GM19324 (cell line): ENCODE data around the gene GPR108.
A peak's percentile ranks its signal among the peaks of the same experiment; 100 is the strongest.
"Not testable (repeated sequence)": the region's sequence is repeated elsewhere in the genome, so short reads cannot be mapped to it uniquely, and the experiment has no call there.

Experiments used
- ATAC-seq: cut with Tn5 transposase; IDR thresholded peaks from one replicate; pipeline ENCODE4 v1.9.1; 2021; ENCODE audit warnings: mild to moderate bottlenecking, moderate library complexity; ENCODE audit not compliant: unreplicated experiment, low FRiP score

Gene GPR108

DNA sequence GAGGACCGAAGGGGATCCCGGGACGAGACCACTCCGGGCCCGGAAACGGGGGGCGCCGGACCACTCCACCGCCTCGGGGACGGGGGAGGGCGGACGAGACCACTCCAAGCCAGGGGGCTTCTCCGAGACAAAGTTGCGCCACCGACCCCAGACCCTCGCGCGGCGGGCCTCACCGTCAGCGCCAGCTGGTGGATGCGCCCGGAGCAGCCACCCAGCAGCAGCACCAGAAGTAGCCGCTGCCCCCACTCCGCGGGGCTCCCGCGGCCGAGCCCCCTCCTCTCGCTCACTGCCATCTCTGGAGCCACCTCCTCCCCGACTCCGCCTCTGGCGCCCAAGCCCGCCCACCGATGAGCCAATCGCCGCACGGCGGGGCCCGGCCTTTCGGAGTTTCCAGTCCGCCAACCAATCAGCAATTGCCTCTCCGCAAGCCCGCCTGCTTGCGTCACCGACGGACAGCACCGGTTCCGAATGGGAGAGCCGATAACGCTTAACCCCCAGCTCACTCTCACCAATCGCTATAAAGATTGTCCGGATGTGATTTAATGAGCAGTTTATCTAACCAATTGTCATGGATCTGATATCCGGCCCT is at the start of gene GPR108:
GPR108 (minus strand) TSS at position 297 of the 589 bp plus-strand sequence; CDS start at position 293, 4 bp downstream.
- peak; percentile 75 for ATAC-seq

DNA sequence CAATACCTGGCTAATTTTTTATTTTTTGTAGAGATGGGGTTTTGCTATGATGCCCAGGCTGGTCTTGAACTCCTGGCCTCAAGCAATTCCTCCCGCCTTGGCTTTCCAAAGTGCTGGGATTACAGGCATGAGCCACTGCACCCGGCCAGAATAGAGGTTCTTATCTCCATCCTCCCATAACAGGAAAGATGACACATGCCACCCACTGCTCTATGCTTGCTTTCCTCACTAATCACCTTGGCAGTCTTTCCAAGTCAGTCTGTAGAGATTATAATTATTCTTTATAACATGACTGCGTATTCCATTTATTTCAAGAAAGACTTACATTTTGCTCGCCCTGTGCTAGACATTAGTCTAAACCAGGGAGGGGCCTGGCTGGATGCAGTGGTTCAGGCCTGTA is 41.8 kb upstream of the GPR108 start:
- no peak for ATAC-seq

DNA sequence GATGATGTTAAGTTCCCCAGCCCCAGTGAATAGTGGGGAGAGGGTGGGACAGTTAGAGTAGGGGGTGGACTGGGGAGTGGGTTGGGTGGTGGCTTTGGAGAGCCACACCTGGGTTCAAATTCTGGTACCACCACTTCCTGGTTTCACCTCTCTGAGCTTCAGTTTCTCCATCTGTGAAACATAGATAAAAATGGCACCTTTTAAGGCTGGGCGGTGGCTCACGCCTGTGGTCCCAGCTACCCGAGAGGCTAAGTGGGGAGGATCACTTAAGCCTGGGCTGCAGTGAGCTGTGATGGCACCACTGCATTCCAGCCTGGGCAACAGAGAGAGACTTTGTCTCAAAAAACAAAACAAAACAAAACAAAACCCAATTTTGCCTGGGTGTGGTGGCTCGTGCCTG is 41.0 kb upstream of the GPR108 start:
- ATAC-seq = no peak

- no peak for ATAC-seq
These were observed 40.1 kb upstream of the GPR108 start for GRCh38 chr19:6777434-6777833.

- ATAC-seq = no peak
These were observed 39.6 kb upstream of the GPR108 start for GRCh38 chr19:6776999-6777398.

- not testable (repeated sequence) for ATAC-seq
These were observed 38.7 kb upstream of the GPR108 start for GRCh38 chr19:6776045-6776444.

DNA sequence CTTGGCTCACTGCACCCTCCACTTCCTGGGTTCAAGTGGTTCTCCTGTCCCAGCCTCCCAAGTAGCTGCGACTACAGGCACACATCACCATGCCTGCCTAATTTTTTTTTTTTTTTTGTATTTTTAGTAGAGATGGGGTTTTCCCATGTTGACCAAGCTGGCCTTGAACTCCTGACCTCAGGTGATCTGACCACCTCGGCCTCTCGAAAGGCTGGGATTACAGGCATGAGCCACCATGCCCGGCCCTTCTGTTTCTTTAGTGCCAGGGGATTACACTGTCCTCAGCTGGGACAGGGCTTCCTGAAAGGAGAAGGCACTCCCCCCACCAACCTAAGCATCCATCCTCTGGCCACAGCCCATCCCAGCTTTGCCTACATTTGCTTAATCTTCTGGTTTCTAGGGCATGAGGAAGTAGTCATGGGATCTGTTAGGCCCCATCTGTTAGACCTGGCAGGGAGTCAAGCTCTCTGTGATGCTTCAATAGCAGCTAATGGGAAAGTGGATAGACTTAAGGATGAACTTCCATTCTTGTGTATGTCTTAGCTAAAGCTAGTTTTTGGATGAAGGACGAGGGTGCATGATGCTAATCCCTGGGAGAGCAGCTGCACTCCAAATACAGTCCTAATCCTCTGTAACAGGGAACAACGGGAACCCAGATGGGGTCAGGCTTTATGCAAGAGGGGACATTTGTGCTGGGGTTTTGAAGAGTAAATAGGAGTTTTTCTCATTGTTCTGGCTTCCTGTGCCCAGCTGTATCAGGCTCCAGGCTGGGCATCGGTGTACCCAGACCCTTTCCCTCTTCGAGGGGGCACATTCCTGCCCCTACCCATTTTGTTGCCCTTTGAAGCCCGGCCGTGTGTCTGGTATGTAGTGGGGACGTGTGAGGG is 37.7 kb upstream of the GPR108 start:
- no peak for ATAC-seq

GRCh38 chr19:6773323-6773931 is 36.0 kb upstream of the GPR108 start:
- ATAC-seq = peak; percentile 43

DNA sequence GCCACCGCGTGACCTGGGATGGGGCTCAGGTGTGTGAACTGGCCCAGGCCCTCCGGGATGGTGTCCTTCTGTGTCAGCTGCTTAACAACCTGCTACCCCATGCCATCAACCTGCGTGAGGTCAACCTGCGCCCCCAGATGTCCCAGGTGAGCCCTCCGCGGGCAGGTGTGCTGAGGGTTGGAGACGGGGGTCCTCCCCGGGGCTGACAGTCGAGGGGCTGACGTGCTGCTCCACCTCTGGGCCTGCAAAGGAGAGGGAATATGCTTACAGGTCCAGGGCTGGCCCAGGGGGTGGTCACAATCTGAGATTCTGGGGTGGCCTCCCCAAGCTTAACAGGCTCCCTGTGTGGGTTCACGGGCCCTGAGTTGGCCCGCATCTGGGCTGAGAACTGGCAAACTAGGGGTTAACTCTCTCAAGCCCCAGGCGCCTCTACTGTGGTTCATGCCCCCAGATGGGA is 35.5 kb upstream of the GPR108 start:
- ATAC-seq = peak; percentile 3

DNA sequence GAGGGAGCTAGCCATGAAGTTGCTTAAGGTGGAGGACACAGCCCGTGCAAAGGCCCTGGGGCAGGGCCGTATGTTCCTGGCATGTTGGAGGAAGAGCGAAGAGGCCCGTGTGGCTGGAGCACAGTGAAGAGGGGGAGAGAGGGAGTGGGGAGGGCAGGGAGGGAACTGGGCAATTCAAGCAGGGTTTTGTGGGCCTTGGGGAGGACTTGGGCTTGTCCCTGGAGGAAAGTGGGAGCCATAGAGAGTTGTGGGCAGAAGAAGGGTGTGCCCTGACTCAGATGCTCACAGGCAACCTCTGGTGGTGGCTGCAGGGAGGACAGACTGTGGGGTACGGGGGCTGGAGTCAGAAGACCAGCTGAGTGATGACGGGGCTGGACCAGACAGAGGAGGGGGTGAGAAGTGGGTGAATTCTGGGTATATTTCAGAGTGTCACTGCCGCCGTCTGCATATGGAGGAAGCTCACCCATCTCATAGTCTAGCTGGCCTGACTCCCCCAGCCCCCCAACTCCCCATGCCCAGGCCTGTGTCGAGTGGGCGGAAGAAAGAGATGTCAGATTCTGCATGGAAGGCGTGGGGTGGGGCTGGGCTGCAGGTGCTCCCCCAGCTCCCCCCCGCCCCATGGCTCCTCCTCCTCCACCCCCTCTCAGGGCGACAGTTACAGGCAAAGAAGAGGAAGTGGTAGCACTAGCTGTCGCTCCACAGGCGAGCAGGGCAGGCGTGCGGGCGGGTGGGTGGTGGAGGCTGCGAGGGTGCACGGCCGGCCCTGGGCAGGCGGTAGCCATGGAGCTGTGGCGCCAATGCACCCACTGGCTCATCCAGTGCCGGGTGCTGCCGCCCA is 34.9 kb upstream of the GPR108 start, which contains the start of gene VAV1:
VAV1 (plus strand) TSS at position 681 of the 838 bp plus-strand sequence; CDS start at position 781, 100 bp downstream.
- ATAC-seq = peak; percentile 41

DNA sequence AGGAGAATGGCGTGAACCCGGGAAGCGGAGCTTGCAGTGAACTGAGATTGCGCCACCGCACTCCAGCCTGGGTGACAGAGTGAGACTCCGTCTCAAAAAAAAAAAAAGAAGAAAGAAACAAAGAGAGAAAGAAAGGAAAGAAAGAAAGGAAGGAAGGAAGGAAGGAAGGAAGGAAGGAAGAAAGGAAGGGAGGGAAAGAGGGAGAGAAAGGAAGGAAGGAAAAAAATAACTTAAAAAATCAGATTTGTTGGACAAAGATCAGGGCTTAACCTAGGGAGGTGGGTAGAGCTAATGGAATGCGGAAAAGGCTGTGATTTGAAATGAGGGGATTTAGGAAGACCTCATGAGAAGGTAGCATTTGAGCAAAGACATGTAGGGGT is 34.3 kb upstream of the GPR108 start:
- ATAC-seq = not testable (repeated sequence)

GRCh38 chr19:6769006-6769619 is 31.7 kb upstream of the GPR108 start:
- no peak for ATAC-seq

- no peak for ATAC-seq
These were observed 30.9 kb upstream of the GPR108 start for GRCh38 chr19:6768236-6768785.

DNA sequence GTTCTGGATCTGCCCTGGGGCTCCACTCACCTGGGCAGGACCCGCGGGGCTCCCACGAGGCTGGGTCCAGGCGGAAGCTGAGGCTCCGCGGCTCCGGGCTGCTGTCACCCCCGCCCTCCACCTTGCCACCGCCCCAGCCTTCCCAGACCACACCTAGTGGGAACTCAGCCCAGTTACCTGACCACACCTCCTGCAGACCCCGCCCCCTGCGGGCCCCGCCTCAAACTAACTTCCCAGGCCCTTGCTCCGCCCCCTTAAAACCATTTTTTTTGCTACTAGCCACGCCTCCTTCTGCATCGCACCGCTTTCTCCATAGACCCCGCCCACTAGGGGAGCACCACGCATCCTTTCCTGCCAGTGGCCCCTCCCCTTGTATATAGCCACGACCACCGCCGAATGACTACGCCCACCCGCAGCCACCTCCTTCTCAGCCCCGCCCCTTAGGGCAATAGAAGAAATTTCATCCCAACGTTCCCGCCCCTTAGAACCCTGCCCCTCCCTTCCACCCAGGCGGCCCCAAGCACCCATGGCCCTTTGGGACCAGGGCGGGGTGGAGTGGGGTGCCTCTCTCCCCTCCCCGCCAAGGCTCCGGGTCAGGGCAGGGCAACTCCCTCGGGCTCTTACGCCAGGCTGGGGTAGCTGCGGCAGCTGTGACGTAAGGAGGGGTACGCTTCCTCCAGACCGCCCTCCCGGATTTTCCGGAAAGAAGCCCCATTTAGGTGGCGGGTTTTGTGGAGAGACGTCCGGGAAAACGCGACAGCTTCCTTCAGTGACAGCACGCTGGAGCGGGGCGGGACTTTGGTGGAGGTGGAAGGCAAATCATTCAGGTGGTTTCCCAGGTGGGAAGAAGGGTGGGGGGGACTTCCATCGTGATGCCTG is 30.2 kb upstream of the GPR108 start, which contains the start of gene SH2D3A:
SH2D3A (minus strand) TSS at position 79 of the 879 bp plus-strand sequence. CDS start 3,687 bp downstream, outside the sequence.
- ATAC-seq = peak; percentile 78

GRCh38 chr19:6767081-6767356 is 29.6 kb upstream of the GPR108 start:
- ATAC-seq = peak; percentile 18

- ATAC-seq = no peak
These were observed 29.1 kb upstream of the GPR108 start for GRCh38 chr19:6766357-6767080.

- ATAC-seq = no peak
These were observed 28.5 kb upstream of the GPR108 start for GRCh38 chr19:6765738-6766356.
